RWPE1 (cell line): ENCODE data around the gene DMPK.
A peak's percentile ranks its signal among the peaks of the same experiment; 100 is the strongest.

Experiments used
- CTCF ChIA-PET: fragments of 350-600 bp; sonication (Branson Sonifier 250); formaldehyde crosslinking; extraction: SDS; loops from one replicate; lab custom pipeline; 2021; lab: Yijun Ruan, JAX
- POLR2A ChIA-PET: fragments of 400-600 bp; formaldehyde crosslinking; extraction: SDS; loops from one replicate; lab custom pipeline; 2020; ENCODE audit warnings: antibody characterized with exemption; ENCODE audit not compliant: low non-redundant PET; lab: Yijun Ruan, JAX
- DNase-seq: peaks from one replicate; pipeline ENCODE4 v3.0.0; 2012; ENCODE audit warnings: low spot score
- H3K27ac ChIP-seq: fragments of 450-650 bp; 2 replicates; pipeline ENCODE4 v1.5.1; 2017
- TF ChIP-seq, protein P1 (sequence below): fragments of 450-650 bp; conservative IDR thresholded peaks from 2 replicates; pipeline ENCODE4 v1.5.1; 2017; ENCODE audit warnings: low read depth, mild to moderate bottlenecking

Gene DMPK

DNA sequence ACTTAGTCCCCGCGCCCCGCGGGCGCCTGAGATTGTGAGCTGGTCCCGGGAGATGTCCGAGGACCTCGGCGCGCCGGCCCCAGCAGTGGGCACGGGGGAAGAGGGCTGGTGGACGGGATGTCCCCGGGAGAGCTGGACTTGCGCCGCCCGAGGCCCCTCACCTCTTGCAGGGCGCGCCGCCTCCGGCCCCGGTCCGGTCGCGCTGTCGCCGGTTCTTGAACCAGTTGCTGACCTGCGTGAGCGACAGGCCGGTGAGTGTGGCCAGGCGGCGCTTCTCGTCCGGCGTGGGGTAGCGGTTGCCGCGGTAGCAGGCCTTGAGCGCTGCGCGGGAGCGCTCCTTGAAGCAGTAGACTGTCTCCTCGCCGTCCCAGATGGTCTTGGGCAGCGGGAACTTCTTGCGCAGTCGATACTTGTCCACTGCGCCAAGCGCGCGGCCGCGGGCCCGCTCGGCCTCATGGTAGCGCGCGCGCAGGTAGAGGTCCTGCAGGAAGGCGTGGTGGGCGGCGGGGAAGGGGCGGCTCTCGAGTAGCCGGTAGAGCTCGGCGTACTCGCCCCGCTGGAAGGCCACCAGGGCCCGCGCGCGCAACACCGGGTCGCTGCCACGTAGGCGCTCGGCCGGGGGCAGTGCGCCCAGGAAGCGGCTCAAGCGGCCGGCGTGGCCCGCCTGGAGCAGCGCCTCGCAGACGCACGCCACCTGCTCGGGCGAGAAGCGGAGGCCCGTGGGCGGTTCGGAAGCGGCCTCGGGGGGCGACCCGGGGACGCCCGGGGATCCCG lies 14.2 kb downstream of the DMPK start:
- CTCF ChIA-PET: interaction anchor here (0.7 to 2.9 kb wide), 2 partner anchors 31 to 80 kb away, joined by 3 to 41 read pairs; no protein-coding TSS in a partner anchor

DNA sequence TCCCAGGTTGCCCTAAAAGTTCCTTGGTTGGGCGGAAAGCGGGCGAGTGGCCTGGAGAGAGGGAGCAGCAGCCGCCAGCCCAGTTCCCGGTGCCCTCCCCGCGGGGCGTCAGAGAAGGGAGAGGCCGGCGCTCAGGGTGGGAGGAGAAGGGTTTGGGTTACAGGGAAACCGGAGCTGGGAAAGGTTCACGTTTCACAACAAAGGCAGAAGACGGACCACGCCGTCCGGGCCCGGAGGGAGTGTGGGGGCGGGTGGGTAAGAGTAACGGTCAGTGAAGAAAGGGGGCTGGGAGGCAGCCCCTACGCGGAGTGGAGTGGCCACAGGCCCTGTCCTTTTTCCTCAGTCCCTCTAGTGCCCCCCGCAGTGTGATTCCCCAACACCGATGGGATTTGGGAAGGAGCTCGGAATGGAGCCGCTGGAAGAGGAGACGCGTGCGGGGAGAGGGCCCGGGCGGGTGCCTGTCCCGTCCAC lies 14.8 kb downstream of the DMPK start:
- CTCF ChIA-PET: interaction anchor here (0.6 kb wide), 1 partner anchor 310 kb away, joined by 3 read pairs; no protein-coding TSS in a partner anchor

More for the DNA sequence above, 14.2 kb downstream of the DMPK start:
- TF ChIP-seq, protein P1, sequence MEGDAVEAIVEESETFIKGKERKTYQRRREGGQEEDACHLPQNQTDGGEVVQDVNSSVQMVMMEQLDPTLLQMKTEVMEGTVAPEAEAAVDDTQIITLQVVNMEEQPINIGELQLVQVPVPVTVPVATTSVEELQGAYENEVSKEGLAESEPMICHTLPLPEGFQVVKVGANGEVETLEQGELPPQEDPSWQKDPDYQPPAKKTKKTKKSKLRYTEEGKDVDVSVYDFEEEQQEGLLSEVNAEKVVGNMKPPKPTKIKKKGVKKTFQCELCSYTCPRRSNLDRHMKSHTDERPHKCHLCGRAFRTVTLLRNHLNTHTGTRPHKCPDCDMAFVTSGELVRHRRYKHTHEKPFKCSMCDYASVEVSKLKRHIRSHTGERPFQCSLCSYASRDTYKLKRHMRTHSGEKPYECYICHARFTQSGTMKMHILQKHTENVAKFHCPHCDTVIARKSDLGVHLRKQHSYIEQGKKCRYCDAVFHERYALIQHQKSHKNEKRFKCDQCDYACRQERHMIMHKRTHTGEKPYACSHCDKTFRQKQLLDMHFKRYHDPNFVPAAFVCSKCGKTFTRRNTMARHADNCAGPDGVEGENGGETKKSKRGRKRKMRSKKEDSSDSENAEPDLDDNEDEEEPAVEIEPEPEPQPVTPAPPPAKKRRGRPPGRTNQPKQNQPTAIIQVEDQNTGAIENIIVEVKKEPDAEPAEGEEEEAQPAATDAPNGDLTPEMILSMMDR: no peak
- DNase-seq: no peak
- POLR2A ChIA-PET: interaction anchor here (0.6 to 1.8 kb wide), 9 partner anchors 31 to 1155 kb away, joined by 3 to 11 read pairs (median 4); partner anchors contain the start of genes IGSF23, QPCTL and SNRPD2
- H3K27ac ChIP-seq: peak overlapping the region; percentile 98

DNA sequence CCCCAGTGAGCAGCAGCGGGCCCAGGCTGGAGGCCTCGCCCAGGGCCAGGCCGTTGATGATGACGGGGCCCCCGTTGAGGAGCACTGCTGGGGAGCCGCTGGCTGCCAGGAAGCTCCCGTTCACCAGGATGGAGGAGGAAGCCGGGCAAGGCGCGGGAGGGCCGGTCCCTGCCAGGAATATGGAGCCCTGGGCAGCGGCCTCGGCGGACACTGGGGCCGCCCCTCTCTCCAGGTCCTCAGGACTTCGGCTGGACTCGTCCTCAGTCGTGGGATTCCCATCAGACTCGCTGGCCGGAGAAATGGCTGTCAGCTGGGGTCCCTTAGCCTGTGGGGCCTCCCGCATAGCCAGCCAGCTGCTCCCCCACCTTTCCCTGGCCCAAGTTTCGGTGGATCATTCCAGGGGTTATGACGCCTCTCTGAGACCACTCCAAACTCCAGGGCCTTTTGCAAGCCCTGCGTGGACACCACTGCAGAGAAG lies 15.4 kb downstream of the DMPK start:
- peak overlapping the region; percentile 98 for H3K27ac ChIP-seq
- no peak for DNase-seq
- CTCF ChIA-PET: interaction anchor here (0.6 to 0.8 kb wide), 3 partner anchors 74 to 311 kb away, joined by 3 to 4 read pairs (median 3); partner anchors contain the start of gene QPCTL
- POLR2A ChIA-PET: interaction anchor here (0.6 to 1.8 kb wide), 5 partner anchors 14 to 75 kb away, joined by 3 to 11 read pairs (median 3); partner anchors contain the start of genes DMPK, QPCTL and SNRPD2
- TF ChIP-seq, protein P1: no peak

More for the DNA sequence above, 14.8 kb downstream of the DMPK start:
- peak; percentile 75 for DNase-seq
- POLR2A ChIA-PET: interaction anchor here (0.6 to 1.8 kb wide), 6 partner anchors 15 to 115 kb away, joined by 3 to 11 read pairs (median 4); partner anchors contain the start of genes QPCTL and SNRPD2
- peak overlapping the region; percentile 98 for H3K27ac ChIP-seq
- TF ChIP-seq, protein P1: no peak

DNA sequence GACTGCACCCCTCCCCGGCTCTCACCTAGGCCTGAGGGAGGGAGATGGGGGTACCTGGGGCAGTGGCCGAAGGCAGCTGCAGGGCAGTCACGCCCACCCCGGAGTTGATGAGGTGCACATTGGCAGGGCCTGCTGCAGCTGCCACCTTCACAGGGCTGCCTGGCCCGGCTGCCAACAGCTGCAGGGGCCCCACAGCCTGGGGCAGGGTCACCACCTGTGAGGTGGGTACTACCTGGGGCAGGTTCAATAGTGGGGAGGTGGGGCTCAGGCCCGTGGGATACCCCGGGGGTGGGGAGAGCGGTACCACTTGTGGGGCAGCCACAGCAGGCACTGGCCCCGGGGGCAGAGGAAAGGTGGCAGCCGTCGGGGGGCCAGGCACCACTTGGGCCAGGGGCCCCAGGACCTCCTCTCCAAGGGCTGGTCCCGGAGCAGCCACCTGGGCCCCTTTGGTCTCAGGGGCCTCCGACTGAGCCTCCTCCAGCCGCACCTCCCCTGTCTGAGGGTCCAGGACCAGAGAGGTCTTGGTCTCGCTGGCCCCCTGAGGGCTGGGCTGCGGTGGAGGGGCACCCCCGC lies 15.9 kb downstream of the DMPK start:
- peak overlapping the region; percentile 98 for H3K27ac ChIP-seq
- no peak for DNase-seq
- CTCF ChIA-PET: interaction anchor here (0.6 to 0.8 kb wide), 4 partner anchors 66 to 177 kb away, joined by 3 to 4 read pairs (median 4); partner anchors contain the start of gene QPCTL
- POLR2A ChIA-PET: interaction anchor here (0.7 to 1.8 kb wide), 2 partner anchors 16 to 49 kb away, joined by 3 to 11 read pairs; partner anchors contain the start of gene DMPK
- TF ChIP-seq, protein P1: no peak

DNA sequence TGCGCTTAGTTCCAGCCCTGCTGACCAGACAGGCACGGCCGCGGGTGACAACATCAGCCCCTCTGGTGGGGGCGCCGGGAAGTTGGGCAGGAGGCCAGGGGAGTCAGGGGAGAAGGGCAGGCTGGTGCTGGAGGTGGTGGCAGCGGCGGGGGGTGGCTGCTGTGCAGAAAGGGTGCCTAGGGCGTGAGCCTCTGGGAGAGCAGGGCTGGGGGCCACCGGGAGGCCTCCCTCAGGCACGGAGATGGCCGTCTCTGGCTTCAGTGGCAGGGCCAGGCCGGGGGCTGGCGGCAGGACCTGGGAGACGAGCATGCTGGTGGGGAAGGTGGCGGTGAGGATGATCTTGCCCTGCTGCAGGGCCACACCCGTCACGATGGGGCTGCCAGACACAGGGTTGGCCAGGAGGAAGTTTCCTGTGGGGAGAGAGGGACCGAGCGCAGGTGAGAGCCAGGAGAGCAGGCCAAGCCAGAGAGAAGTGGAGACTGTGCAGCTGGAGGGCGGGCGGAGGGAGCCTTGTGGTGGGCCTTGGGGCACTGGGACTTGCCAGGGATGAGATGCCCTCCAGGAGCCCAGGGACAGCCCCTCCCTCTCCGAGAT lies 16.5 kb downstream of the DMPK start:
- peak overlapping the region; percentile 98 for H3K27ac ChIP-seq
- POLR2A ChIA-PET: no interaction called here
- CTCF ChIA-PET: interaction anchor here (0.6 to 0.7 kb wide), 2 partner anchors 65 to 178 kb away, joined by 3 to 4 read pairs; no protein-coding TSS in a partner anchor
- TF ChIP-seq, protein P1: no peak
- no peak for DNase-seq
